Measurements from ENCODE around the gene MRRF.

Gene MRRF

DNA sequence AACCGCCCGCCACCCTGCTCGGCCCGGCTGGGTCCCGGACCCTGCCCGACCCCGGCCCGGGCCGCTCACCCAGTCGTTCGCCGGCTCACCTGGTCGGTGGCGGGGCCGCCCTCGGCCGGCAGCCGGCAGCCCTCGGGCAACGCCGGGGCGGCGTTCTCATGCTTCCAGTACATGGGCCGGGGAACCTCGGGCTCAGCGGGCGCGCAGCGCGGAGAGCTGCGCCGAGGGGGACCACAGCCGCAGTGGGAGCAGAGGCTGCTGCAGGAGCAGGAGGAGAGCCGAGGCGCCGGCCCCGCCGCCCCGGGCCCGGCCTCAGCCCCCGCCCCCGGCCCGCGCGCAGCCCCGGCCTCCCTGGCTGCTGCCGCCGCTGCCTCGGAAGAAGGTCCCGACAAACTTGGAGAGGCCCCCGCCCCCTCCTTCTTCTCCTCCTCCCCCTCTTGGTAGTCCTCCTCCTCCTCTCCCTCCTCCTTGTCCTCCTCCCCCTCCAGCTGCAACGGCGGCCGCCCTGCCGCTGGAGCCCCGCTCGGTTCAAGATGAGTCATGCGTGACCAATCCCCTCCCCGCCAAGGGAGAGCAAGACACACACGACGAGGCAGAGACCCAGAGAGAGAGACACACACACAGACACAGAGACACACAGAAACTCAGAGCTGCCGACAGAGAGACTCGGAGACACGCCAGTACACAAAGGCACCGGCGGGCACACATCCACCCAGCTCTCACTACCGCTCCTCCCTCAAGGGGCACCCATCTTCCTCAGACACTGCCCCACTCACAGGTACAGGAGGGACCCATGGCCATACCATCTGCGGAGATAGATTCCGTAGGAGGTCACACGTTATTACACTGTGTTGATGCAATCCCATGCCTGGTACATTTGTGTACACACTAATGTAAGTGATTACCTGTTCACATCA lies 35.9 kb upstream of the MRRF start, which contains the start of gene LHX6:
Gene LHX6 (minus strand): TSS at position 390 of the 917 bp plus-strand sequence. CDS start 217 bp downstream, at position 173.
- no peak for DNase-seq (ENCODE audit: low spot score)

DNA sequence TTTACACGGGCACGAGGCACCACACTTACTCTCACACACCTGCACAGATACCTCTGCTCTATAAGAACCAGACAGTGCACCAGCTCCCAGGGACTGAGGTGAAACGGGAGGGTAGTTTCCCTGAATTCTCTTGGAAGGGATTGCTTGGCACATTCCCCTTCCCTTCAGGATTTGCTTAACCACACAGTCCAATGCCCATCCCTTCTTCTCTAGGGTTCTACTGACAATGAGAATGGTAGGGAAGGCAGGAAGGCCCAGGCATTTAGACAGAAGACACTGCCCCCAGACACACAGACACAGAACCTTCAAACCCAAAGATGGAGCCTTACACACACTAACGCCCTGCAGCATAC lies 35.2 kb upstream of the MRRF start:
- no peak for DNase-seq (ENCODE audit: low spot score)

GRCh38 chr9:122232796-122233306 lies 31.8 kb upstream of the MRRF start:
- DNase-seq (ENCODE audit: low spot score), result no peak

GRCh38 chr9:122234022-122234748 lies 30.5 kb upstream of the MRRF start:
- no peak for DNase-seq (ENCODE audit: low spot score)

DNA sequence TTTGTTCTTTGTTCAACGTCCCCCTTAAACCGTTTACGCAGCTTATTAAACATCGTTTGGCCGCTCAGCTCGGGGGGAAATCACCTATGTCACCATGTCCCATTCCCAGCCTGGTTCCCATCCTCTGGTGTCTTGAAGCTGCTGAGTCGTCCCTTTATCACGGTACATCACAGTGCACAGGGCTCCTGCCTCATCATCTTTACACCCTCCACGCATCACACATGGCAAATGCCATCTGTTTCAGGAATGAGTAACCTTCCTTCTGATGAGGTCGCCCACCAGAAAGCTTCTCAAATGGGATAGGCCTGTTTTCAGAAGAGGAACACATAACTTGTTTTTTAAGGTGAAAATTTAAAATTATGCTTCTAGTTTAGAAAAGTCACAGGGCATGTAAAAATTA lies 28.0 kb upstream of the MRRF start:
- no peak for DNase-seq (ENCODE audit: low spot score)

- DNase-seq (ENCODE audit: low spot score), result no peak
Measured at GRCh38 chr9:122239722-122240121, 25.0 kb upstream of the MRRF start.

GRCh38 chr9:122244349-122244748 lies 20.3 kb upstream of the MRRF start:
- no peak for DNase-seq (ENCODE audit: low spot score)

- no peak for DNase-seq (ENCODE audit: low spot score)
Measured at GRCh38 chr9:122246666-122247065, 18.0 kb upstream of the MRRF start.

DNA sequence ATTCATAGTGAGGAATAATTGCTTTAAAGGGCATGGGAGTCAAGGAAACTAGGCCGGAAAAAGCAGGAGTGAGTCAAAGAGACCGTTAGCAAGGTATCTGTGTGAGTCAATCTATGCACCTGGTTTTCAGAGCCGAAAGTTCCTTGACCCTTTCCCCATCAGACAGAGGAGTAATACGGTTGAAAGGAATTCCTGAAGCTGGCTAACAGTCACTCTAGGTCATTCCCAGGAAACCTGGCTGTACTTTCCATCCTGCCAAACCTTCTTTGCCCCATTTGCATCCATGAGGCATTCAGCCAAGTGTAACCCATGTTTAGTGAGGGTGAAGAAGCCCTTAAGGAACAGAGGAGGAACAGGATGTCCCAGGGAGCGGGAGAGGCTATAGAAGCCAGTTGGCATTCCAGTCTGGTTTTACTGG lies 16.2 kb upstream of the MRRF start:
- no peak for DNase-seq (ENCODE audit: low spot score)

DNA sequence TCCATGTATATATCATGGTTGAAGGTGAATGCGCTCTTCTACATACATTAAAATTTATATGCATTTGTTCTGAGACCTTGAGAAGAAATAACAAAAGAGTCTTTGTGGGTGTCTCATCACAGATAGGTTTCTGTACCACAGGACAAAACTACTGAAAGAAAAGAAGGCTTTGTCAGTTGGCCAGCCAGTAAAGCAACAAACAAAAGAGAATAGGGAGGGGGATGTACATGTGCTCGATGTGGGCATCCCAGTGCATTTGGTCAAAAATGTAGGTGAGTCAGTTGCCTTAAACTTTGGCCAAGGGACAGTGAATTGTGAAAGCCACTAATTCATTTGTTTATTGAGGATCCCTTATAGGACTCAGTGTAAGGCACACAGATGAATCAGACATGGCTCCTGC lies 13.3 kb upstream of the MRRF start:
- no peak for DNase-seq (ENCODE audit: low spot score)

GRCh38 chr9:122252796-122253195 lies 11.9 kb upstream of the MRRF start:
- no peak for DNase-seq (ENCODE audit: low spot score)

GRCh38 chr9:122254761-122255160 lies 9.9 kb upstream of the MRRF start:
- DNase-seq (ENCODE audit: low spot score), result no peak

GRCh38 chr9:122256206-122256605 lies 8.5 kb upstream of the MRRF start:
- no peak for DNase-seq (ENCODE audit: low spot score)

DNA sequence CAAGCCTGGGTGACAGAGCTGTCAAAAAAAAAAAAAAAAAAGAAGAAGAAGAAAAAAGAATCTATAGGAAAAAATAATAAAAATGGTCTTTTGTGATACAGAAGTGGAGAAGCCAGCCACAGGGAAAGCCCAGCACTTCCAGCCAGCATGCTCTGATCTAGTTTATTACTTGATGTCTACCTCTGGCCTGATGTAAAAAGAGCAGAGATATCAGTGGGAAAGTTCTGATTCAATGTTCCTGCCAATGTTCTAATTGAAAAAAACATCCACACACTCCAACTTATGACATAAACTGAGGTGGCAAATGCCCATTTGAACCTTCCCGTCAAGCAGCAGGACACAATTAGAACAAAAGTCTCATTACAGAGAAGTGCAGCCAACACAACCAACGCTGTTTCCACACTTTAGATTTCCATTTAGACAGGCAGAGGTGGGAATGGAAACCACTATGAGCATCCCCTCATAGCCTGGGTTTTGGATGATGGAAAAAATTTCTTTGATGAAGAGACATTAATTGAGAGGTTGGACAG lies 5.7 kb upstream of the MRRF start:
- DNase-seq (ENCODE audit: low spot score), result no peak

GRCh38 chr9:122261469-122261881 lies 3.2 kb upstream of the MRRF start:
- DNase-seq (ENCODE audit: low spot score), result no peak

GRCh38 chr9:122262073-122262472 lies 2.6 kb upstream of the MRRF start:
- no peak for DNase-seq (ENCODE audit: low spot score)

- DNase-seq (ENCODE audit: low spot score), result no peak
Measured at GRCh38 chr9:122263699-122264349, 858 bp upstream of the MRRF start.

DNA sequence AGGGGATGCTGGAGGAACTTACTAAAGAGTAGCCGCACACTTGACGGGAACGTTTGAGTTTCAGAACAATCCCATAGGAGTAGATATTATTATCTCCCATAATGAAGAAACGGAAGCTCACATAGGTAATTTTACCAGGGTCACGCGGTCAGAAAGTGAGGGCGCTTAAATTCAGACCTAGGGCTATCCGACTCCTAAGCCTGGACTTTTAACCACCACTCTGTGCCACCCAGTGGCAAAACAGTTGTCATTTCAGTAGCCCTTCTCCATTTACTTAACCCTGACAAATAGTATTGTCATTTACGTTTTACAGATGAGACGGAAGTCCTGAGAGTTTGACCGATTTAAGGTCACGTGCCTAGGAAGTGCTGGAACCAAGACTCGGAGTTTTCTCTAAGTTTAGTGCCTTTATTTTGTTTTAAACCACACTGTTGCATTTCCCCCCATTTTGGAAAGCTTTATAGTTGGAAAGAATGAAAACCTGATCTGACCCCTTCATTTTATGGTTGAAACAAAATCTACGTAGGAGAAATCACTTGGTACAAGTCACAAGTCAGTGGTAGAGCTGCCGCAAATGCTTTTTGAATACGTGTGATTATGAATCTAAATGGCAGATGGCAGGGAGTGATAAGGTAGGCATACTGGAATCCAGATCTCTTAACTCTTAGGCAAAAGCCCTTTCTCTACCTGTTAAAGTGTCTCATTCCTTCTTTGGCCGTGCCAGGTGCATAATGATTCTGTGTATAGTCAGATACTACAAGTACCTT lies 650 bp downstream of the MRRF start:
- DNase-seq (ENCODE audit: low spot score), result peak; percentile 64

DNA sequence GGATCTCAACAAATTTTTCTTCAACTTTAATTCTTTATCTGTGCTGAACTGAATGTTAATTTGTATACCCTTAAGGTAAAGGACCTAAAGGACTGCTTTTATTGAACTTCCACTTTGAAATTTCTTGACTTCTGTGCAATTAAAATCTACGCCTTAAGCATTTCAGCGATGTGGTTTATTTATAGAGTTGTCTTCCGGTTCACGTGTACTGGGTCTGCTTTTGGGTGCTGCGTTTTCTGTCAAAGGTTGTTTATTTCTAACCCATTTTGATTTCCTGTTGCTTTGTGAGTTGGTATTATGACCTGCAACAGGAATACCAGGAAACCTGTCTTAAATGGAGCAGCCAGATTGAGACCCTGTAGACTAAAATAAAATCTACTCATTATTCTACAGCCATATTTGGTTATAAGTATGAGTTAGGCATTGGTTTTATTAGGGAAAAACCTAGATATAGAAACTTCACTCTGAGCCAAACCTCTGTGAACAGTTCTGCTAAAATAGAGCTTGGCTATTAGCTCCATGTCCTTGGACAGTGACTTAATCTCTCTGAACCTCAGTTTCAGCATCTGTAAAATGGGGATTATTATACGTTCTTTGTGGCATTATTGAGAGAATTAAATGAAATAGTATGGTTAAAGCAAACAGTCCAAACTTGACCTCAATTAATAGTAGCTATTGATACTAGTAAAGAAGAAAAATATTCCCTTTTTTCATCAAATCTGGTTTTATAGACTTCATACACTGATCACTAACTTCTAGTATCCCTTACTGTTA lies 3.5 kb downstream of the MRRF start:
- no peak for DNase-seq (ENCODE audit: low spot score)

DNA sequence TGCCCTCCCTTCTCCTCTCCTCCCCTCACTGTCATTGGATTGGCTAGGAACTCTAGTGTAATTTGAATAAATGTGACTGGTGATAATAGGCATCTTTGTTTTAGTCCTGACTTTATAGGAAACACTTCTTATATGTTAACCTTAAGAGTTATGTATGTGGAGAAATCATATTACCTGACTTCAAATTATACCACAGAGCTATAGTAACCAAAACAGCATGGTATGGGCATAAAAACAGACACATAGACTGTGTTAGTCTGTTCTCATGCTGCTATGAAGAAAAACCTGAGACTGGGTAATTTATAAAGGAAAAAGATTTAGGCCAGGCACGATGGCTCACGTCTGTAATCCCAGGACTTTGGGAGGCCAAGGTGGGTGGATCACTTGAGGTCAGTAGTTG lies 9.4 kb downstream of the MRRF start:
- DNase-seq (ENCODE audit: low spot score), result no peak

DNA sequence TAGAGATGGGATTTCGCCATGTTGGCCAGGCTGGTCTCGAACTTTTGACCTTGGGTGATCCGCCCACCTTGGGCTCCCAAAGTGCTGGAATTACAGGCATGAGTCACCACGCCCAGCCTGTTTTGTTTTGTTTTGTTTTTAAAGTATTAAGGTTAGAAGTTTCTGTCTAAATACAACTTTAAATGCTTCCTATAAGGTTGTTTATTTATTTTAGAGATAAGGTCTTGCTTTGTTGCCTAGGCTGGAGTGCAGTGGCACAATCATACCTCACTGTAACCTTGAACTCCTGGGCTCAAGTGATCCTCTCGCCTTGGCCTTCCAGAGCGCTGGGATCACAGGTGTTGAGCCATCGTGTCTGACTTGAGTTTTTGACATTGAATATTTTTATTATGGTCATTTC lies 11.4 kb downstream of the MRRF start:
- DNase-seq (ENCODE audit: low spot score), result no peak
